ENCODE data around the gene RNU6-9.

RNU6-9 gene

GRCh38 chr19:871446-872265 lies 21.6 kb upstream of the RNU6-9 start:
- no peak for TF ChIP-seq CTCF (IDR thresholded peaks at IDR 0.05; ENCODE audit: unreplicated experiment in 3 of 3)

GRCh38 chr19:872266-872951 lies 20.9 kb upstream of the RNU6-9 start:
- no peaks in the 10 kb centered on the region for H3K9me3 Mint-ChIP-seq
- no peak overlapping the region for H3K4me3 Mint-ChIP-seq
- no peaks in the 10 kb centered on the region for H3K27me3 Mint-ChIP-seq (ENCODE audit: low read depth)
- H3K36me3 Mint-ChIP-seq (ENCODE audit: low read depth): peaks cover 29% of the 10 kb centered on the region
- no peak overlapping the region for H3K27ac Mint-ChIP-seq
- H3K4me1 Mint-ChIP-seq: peaks cover 8% of the 10 kb centered on the region
- TF ChIP-seq CTCF (IDR thresholded peaks at IDR 0.05; ENCODE audit: unreplicated experiment in 3 of 3): no peak

More at GRCh38 chr19:871446-872265, 21.6 kb upstream of the RNU6-9 start:
- H3K36me3 Mint-ChIP-seq (ENCODE audit: low read depth): peaks cover 32% of the 10 kb centered on the region
- H3K27ac Mint-ChIP-seq: peak overlapping the region in 2 of 3 experiments; percentile 63 to 71
- no peaks in the 10 kb centered on the region for H3K9me3 Mint-ChIP-seq
- no peaks in the 10 kb centered on the region for H3K27me3 Mint-ChIP-seq (ENCODE audit: low read depth)
- peaks cover 11% of the 10 kb centered on the region for H3K4me1 Mint-ChIP-seq
- no peak overlapping the region for H3K4me3 Mint-ChIP-seq

GRCh38 chr19:873084-873483 lies 20.2 kb upstream of the RNU6-9 start:
- H3K4me3 Mint-ChIP-seq: no peak overlapping the region
- H3K27me3 Mint-ChIP-seq (ENCODE audit: low read depth): no peaks in the 10 kb centered on the region
- peaks cover 5% of the 10 kb centered on the region for H3K4me1 Mint-ChIP-seq
- TF ChIP-seq CTCF (IDR thresholded peaks at IDR 0.05; ENCODE audit: unreplicated experiment in 3 of 3): no peak
- H3K36me3 Mint-ChIP-seq (ENCODE audit: low read depth): peaks cover 25% of the 10 kb centered on the region
- H3K9me3 Mint-ChIP-seq: no peaks in the 10 kb centered on the region
- no peak overlapping the region for H3K27ac Mint-ChIP-seq

GRCh38 chr19:873561-874041 lies 19.7 kb upstream of the RNU6-9 start:
- no peak for TF ChIP-seq CTCF (IDR thresholded peaks at IDR 0.05; ENCODE audit: unreplicated experiment in 3 of 3)
- no peak overlapping the region for H3K4me3 Mint-ChIP-seq
- no peaks in the 10 kb centered on the region for H3K27me3 Mint-ChIP-seq (ENCODE audit: low read depth)
- H3K4me1 Mint-ChIP-seq: peaks cover 5% of the 10 kb centered on the region
- peaks cover 25% of the 10 kb centered on the region for H3K36me3 Mint-ChIP-seq (ENCODE audit: low read depth)
- H3K27ac Mint-ChIP-seq: no peak overlapping the region
- no peaks in the 10 kb centered on the region for H3K9me3 Mint-ChIP-seq

- Mint-ChIP-seq H3K36me3 (ENCODE audit: low read depth) (peaks cover 21% of the 10 kb centered on the region), H3K4me3 (no peak overlapping the region), H3K4me1 (no peaks in the 10 kb centered on the region), H3K27me3 (ENCODE audit: low read depth) (no peaks in the 10 kb centered on the region), H3K27ac (no peak overlapping the region), H3K9me3 (no peaks in the 10 kb centered on the region)
- TF ChIP-seq CTCF (IDR thresholded peaks at IDR 0.05; ENCODE audit: unreplicated experiment in 3 of 3): no peak
These were observed 17.9 kb upstream of the RNU6-9 start for GRCh38 chr19:875265-875879.

All from nephron (organoid).